ENCODE results near the gene PXDN. TPM values are rescaled to one million over a fixed set of nuclear protein-coding genes. Genes with fewer than 3 reads are reported as not detected.

Gene PXDN
- total and polyA plus RNA-seq, 2 of the 13 experiments (the other 11 are each of a cell fraction or from before 2014, with no cell fraction given) = not detected

- TF ChIP-seq ZNF142 (CRISPR knock-in tag; IDR thresholded peaks at IDR 0.05) (no peak), TBP (CRISPR knock-in tag; IDR thresholded peaks at IDR 0.05) (no peak), NCOA5 (CRISPR knock-in tag; IDR thresholded peaks at IDR 0.05) (no peak), POLR2A (IDR thresholded peaks at IDR 0.05; ENCODE audit: insufficient read depth in 1 of 2, low read depth in 2 of 2, low read length in 2 of 2) (no peak), CBX1 (IDR thresholded peaks at IDR 0.05; ENCODE audit: low read depth) (no peak), RAD51 (IDR thresholded peaks at IDR 0.05; ENCODE audit: borderline replicate concordance) (no peak), ZNF558 (CRISPR knock-in tag; IDR thresholded peaks at IDR 0.05; ENCODE audit: borderline replicate concordance) (no peak), SOX13 (IDR thresholded peaks at IDR 0.05) (no peak), SOX13 (CRISPR knock-in tag; conservative IDR thresholded peaks at IDR 0.05 in 1 of 2, IDR thresholded peaks at IDR 0.05 in 1 of 2) (no peak)
These were observed 63.3 kb downstream of the PXDN start (continued) for GRCh38 chr2:1681017-1681318.
